Measurements from ENCODE around the gene PCDHA4. TPM values are rescaled to one million over a fixed set of nuclear protein-coding genes. Genes with fewer than 3 reads are reported as not detected.
"Not testable (repeated sequence)": the region's sequence is repeated elsewhere in the genome, so short reads cannot be mapped to it uniquely, and the experiment has no call there.

PCDHA4 gene
- total RNA-seq, 1 donor from 2014 or later, result 7.1 TPM

GRCh38 chr5:140796718-140797095 lies 10.2 kb upstream of the PCDHA4 start:
- TF ChIP-seq, protein P1, sequence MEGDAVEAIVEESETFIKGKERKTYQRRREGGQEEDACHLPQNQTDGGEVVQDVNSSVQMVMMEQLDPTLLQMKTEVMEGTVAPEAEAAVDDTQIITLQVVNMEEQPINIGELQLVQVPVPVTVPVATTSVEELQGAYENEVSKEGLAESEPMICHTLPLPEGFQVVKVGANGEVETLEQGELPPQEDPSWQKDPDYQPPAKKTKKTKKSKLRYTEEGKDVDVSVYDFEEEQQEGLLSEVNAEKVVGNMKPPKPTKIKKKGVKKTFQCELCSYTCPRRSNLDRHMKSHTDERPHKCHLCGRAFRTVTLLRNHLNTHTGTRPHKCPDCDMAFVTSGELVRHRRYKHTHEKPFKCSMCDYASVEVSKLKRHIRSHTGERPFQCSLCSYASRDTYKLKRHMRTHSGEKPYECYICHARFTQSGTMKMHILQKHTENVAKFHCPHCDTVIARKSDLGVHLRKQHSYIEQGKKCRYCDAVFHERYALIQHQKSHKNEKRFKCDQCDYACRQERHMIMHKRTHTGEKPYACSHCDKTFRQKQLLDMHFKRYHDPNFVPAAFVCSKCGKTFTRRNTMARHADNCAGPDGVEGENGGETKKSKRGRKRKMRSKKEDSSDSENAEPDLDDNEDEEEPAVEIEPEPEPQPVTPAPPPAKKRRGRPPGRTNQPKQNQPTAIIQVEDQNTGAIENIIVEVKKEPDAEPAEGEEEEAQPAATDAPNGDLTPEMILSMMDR (IDR thresholded peaks at IDR 0.05), result no peak
- no peaks in the 10 kb centered on the region for H3K27me3 Mint-ChIP-seq (ENCODE audit: low read depth)
- H3K4me1 Mint-ChIP-seq (ENCODE audit: low read depth), result no peaks in the 10 kb centered on the region
- H3K36me3 Mint-ChIP-seq (ENCODE audit: low read depth), result peaks cover 7% of the 10 kb centered on the region
- H3K27ac Mint-ChIP-seq (ENCODE audit: unreplicated experiment), result no peak overlapping the region
- peaks cover 46% of the 10 kb centered on the region for H3K9me3 Mint-ChIP-seq (ENCODE audit: low read depth)
- peak; percentile 85 for DNase-seq (ENCODE audit: low spot score)
- no peak overlapping the region for H3K4me3 Mint-ChIP-seq (ENCODE audit: unreplicated experiment)

DNA sequence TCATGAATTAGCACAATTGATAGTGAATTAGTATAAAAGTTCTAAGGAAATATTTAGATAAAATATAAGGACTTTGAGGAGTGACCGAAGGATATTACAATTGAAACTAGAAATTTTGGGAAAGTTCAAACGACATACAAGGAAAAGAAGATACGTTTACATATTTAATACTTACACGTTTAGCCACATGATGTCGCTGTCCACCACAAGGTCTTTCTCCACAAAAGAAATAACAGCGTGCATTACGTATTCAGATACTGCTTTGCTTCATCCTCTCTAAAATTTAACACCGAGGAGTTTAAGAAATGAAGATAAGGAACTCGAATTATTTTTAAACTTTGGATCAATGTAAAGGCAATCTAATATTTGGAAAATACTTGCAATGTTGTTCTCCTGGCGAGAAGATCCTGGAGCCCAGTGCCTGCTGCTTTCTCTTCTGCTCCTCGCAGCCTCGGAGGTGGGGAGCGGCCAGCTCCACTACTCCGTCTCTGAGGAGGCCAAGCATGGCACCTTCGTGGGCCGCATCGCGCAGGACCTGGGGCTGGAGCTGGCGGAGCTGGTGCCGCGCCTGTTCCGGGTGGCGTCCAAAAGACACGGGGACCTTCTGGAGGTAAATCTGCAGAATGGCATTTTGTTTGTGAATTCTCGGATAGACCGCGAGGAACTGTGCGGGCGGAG lies 5.9 kb upstream of the PCDHA4 start, which contains the start of gene PCDHA3:
TSS of gene PCDHA3 (plus strand) at position 242 of the 678 bp plus-strand sequence.
- no peak for DNase-seq (ENCODE audit: low spot score)
- TF ChIP-seq, protein P1 (IDR thresholded peaks at IDR 0.05), result no peak
- Mint-ChIP-seq H3K4me1 (ENCODE audit: low read depth) (no peaks in the 10 kb centered on the region), H3K27ac (ENCODE audit: unreplicated experiment) (no peak within 1 kb of the TSS), H3K27me3 (ENCODE audit: low read depth) (peaks cover 1% of the 10 kb centered on the region), H3K36me3 (ENCODE audit: low read depth) (peaks cover 8% of the 10 kb centered on the region), H3K9me3 (ENCODE audit: low read depth) (peaks cover 34% of the 10 kb centered on the region), H3K4me3 (ENCODE audit: unreplicated experiment) (no peak within 1 kb of the TSS)

GRCh38 chr5:140801494-140801841 lies 5.4 kb upstream of the PCDHA4 start:
- Mint-ChIP-seq H3K4me1 (ENCODE audit: low read depth) (no peaks in the 10 kb centered on the region), H3K9me3 (ENCODE audit: low read depth) (peaks cover 33% of the 10 kb centered on the region), H3K27ac (ENCODE audit: unreplicated experiment) (no peak overlapping the region), H3K36me3 (ENCODE audit: low read depth) (peaks cover 8% of the 10 kb centered on the region), H3K4me3 (ENCODE audit: unreplicated experiment) (no peak overlapping the region), H3K27me3 (ENCODE audit: low read depth) (peaks cover 1% of the 10 kb centered on the region)
- no peak for DNase-seq (ENCODE audit: low spot score)
- TF ChIP-seq, protein P1 (IDR thresholded peaks at IDR 0.05), result no peak

GRCh38 chr5:140802381-140802780 lies 4.5 kb upstream of the PCDHA4 start:
- H3K27ac Mint-ChIP-seq (ENCODE audit: unreplicated experiment); H3K36me3 Mint-ChIP-seq (ENCODE audit: low read depth); H3K4me1 Mint-ChIP-seq (ENCODE audit: low read depth); H3K4me3 Mint-ChIP-seq (ENCODE audit: unreplicated experiment); H3K27me3 Mint-ChIP-seq (ENCODE audit: low read depth): not testable (repeated sequence)
- peak; percentile 84 for DNase-seq (ENCODE audit: low spot score)
- H3K9me3 Mint-ChIP-seq (ENCODE audit: low read depth), result peaks cover 32% of the 10 kb centered on the region

DNA sequence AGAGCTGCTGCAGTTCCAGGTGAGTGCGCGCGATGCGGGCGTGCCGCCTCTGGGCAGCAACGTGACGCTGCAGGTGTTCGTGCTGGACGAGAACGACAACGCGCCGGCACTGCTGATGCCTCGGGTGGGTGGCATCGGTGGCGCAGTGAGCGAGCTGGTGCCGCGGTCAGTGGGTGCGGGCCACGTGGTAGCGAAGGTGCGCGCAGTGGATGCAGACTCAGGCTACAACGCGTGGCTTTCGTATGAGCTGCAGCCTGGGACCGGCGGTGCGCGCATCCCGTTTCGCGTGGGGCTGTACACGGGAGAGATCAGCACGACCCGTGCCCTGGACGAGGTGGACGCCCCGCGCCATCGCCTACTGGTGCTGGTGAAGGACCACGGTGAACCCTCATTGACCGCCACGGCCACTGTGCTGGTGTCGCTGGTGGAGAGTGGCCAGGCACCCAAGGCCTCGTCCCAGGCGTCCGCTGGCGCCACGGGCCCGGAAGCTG lies 4.0 kb upstream of the PCDHA4 start:
- peak; percentile 91 for DNase-seq (ENCODE audit: low spot score)

DNA sequence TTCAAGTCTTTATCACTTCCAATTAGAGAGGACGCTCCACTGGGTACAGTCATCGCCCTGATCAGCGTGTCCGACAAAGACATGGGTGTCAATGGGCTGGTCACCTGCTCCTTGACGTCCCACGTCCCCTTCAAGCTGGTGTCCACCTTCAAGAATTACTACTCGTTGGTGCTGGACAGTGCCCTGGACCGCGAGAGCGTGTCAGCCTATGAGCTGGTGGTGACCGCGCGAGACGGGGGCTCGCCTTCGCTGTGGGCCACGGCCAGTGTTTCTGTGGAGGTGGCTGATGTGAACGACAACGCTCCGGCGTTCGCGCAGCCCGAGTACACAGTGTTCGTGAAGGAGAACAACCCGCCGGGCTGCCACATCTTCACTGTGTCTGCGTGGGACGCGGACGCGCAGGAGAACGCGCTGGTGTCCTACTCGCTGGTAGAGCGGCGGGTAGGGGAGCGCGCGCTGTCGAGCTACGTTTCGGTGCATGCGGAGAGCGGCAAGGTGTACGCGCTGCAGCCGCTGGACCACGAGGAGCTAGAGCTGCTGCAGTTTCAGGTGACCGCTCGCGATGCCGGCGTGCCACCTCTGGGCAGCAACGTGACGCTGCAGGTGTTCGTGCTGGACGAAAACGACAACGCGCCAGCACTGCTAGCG lies 1.5 kb downstream of the PCDHA4 start:
- Mint-ChIP-seq H3K4me1 (ENCODE audit: low read depth) (peaks cover 16% of the 10 kb centered on the region), H3K9me3 (ENCODE audit: low read depth) (peaks cover 40% of the 10 kb centered on the region), H3K36me3 (ENCODE audit: low read depth) (peaks cover 14% of the 10 kb centered on the region)
- not testable (repeated sequence) for H3K4me3 Mint-ChIP-seq (ENCODE audit: unreplicated experiment); H3K27me3 Mint-ChIP-seq (ENCODE audit: low read depth); H3K27ac Mint-ChIP-seq (ENCODE audit: unreplicated experiment)
- DNase-seq (ENCODE audit: low spot score), result peak; percentile 91

More for the DNA sequence above, 4.0 kb upstream of the PCDHA4 start:
- Mint-ChIP-seq H3K27ac (ENCODE audit: unreplicated experiment) (no peak overlapping the region), H3K4me3 (ENCODE audit: unreplicated experiment) (no peak overlapping the region), H3K36me3 (ENCODE audit: low read depth) (peaks cover 6% of the 10 kb centered on the region), H3K9me3 (ENCODE audit: low read depth) (peaks cover 30% of the 10 kb centered on the region), H3K4me1 (ENCODE audit: low read depth) (peaks cover 4% of the 10 kb centered on the region), H3K27me3 (ENCODE audit: low read depth) (peaks cover 1% of the 10 kb centered on the region)
- TF ChIP-seq, protein P1 (IDR thresholded peaks at IDR 0.05), result no peak
